Endothelial cell of umbilical vein (primary cell): ENCODE measurements around the gene DBF4. TPM values are rescaled to one million over a fixed set of nuclear protein-coding genes. Genes with fewer than 3 reads are reported as not detected.
"Not testable (repeated sequence)": the region's sequence is repeated elsewhere in the genome, so short reads cannot be mapped to it uniquely, and the experiment has no call there.

ENCODE experiments used
- BruUV-seq: library from RNA; stranded (reverse); fragments of 400-500 nt; replicated peaks from 2 replicates; lab custom pipeline; 2021; lab: Mats Ljungman, UMichigan
- CTCF ChIA-PET: fragments of 300-600, 350-600 bp; sonication (Branson Sonifier 250); formaldehyde crosslinking; loops from one replicate; lab custom pipeline; 2021; ENCODE audit warnings: antibody characterized with exemption, inconsistent platforms; lab: Charles Lee
- POLR2A ChIA-PET: fragments of 300-600, 350-600 bp; sonication (Branson Sonifier 250); formaldehyde crosslinking; loops from one replicate; lab custom pipeline; 2021; ENCODE audit warnings: antibody characterized with exemption, inconsistent platforms; lab: Charles Lee
- DNase-seq: peaks from one replicate; pipeline ENCODE4 v3.0.0-alpha.2; 2011; ENCODE audit warnings: low read depth, low spot score
- FAIRE-seq: peaks from 2 replicates; lab custom pipeline; 2011; peaks lifted over from hg19 to GRCh38; lab: Jason Lieb, UNC
- H2AFZ ChIP-seq: 2 replicates; pipeline ENCODE4 v1.6.0; 2012; ENCODE audit warnings: low read depth, low read length, control low read depth, inconsistent platforms
- H3K27ac ChIP-seq: 2 replicates; pipeline ENCODE4 v1.5.1; 2011; ENCODE audit warnings: low read depth, mild to moderate bottlenecking, control low read depth, low read length, moderate library complexity; ENCODE audit not compliant: insufficient read depth
- H3K27me3 ChIP-seq, 2 experiments: 2 replicates each; pipeline versions ENCODE4 v1.6.0 to v1.6.1; 2011; ENCODE audit warnings: low read length in 2 of 2, mixed read lengths in 1 of 2; ENCODE audit not compliant: control insufficient read depth in 2 of 2, insufficient read depth in 2 of 2
- H3K36me3 ChIP-seq, 2 experiments: 2 replicates in 1 of 2; 3 replicates in 1 of 2; pipeline ENCODE4 v1.5.1; 2011; ENCODE audit warnings: low read length in 2 of 2, mild to moderate bottlenecking in 1 of 2, moderate library complexity in 1 of 2; ENCODE audit not compliant: control insufficient read depth in 2 of 2, insufficient read depth in 2 of 2; ENCODE audit errors: extremely low read depth in 1 of 2
- H3K4me1 ChIP-seq: 3 replicates; pipeline ENCODE4 v1.5.1; 2011; ENCODE audit warnings: mild to moderate bottlenecking, low read length; ENCODE audit not compliant: control insufficient read depth, insufficient read depth; ENCODE audit errors: extremely low read depth
- H3K4me2 ChIP-seq: 2 replicates; pipeline ENCODE4 v1.6.1; 2011; ENCODE audit warnings: low read length, control low read depth, mixed read lengths; ENCODE audit not compliant: insufficient read depth
- H3K4me3 ChIP-seq, 3 experiments: fragments of 200-600 bp in 1 of 3; sonication (generic), shearing (Covaris generic) in 1 of 3; replicated peaks in 1 of 3; 2 replicates each; pipeline ENCODE4 v1.5.1; 2011 to 2016; ENCODE audit warnings: control low read depth in 3 of 3, low read length in 3 of 3, mild to moderate bottlenecking in 2 of 3, inconsistent platforms in 1 of 3, low read depth in 1 of 3, moderate library complexity in 1 of 3; ENCODE audit not compliant: insufficient read depth in 1 of 3
- H3K79me2 ChIP-seq: 2 replicates; pipeline ENCODE4 v1.6.0; 2012; ENCODE audit warnings: low read length, inconsistent platforms; ENCODE audit not compliant: control insufficient read depth, insufficient read depth
- H3K9ac ChIP-seq: replicated peaks from 2 replicates; pipeline ENCODE3; 2011; ENCODE audit warnings: low read length, control low read depth; ENCODE audit not compliant: insufficient read depth; ENCODE audit errors: extremely low read depth
- H3K9me1 ChIP-seq: replicated peaks from 3 replicates; pipeline ENCODE4 v1.6.0; 2011; ENCODE audit warnings: mild to moderate bottlenecking, low read length; ENCODE audit not compliant: control insufficient read depth, insufficient read depth; ENCODE audit errors: extremely low read depth
- H3K9me3 ChIP-seq: replicated peaks from 2 replicates; pipeline ENCODE4 v1.5.1; 2012; ENCODE audit warnings: low read length, inconsistent platforms; ENCODE audit not compliant: control insufficient read depth, insufficient read depth
- H4K20me1 ChIP-seq: replicated peaks from 2 replicates; pipeline ENCODE3; 2011; ENCODE audit warnings: mild to moderate bottlenecking, low read length; ENCODE audit not compliant: control insufficient read depth, insufficient read depth; ENCODE audit errors: extremely low read depth
- CTCF ChIP-seq, 2 donors: IDR thresholded peaks; 1 replicate in 1 of 2; 2 replicates in 1 of 2; pipeline ENCODE4 v1.5.1; 2011; ENCODE audit warnings: low read length in 2 of 2, mild to moderate bottlenecking in 2 of 2, moderate library complexity in 2 of 2, control low read depth in 1 of 2, inconsistent platforms in 1 of 2, low read depth in 1 of 2; ENCODE audit not compliant: insufficient read depth in 1 of 2; ENCODE audit errors: extremely low read depth in 1 of 2
- FOS ChIP-seq: IDR thresholded peaks from 2 replicates; pipeline ENCODE4 v1.6.1; 2011; ENCODE audit warnings: mild to moderate bottlenecking, low read length, moderate library complexity, borderline replicate concordance; ENCODE audit not compliant: insufficient read depth
- JUN ChIP-seq: IDR thresholded peaks from 2 replicates; pipeline ENCODE4 v1.6.1; 2011; ENCODE audit warnings: borderline replicate concordance, low read depth; ENCODE audit not compliant: insufficient read length, insufficient read depth
- POLR2A ChIP-seq: IDR thresholded peaks from 2 replicates; pipeline ENCODE4 v1.6.1; 2012; ENCODE audit warnings: low read depth, mild to moderate bottlenecking, control low read depth, low read length
- dilution Hi-C: fragments of 300-500 bp; cut with MboI; formaldehyde crosslinking; loops from one replicate; pipeline ENCODE4 v1.15.0; 2019; ENCODE audit warnings: low sequenced_read_pairs; ENCODE audit not compliant: extremely low pct_ligation_motif_present
- intact Hi-C: fragments of 100-400 bp; cut with micrococcal nuclease; formaldehyde crosslinking; loops from one replicate; pipeline ENCODE4 v1.10.0; 2022
- polyA plus RNA-seq, 4 experiments: library from polyadenylated mRNA; depleted of rRNA in 3 of 4; stranded (reverse) in 3 of 4; unstranded in 1 of 4; fragments of >200 nt; gene quantifications; 2 replicates each; pipeline versions ENCODE4 v1.2.1 to v1.2.3, GENCODE V29; 2011 to 2012; ENCODE audit warnings: missing spikeins in 1 of 4
- total RNA-seq: library from RNA; stranded (reverse); gene quantifications from 2 replicates; pipeline ENCODE4 v1.2.3, GENCODE V29; 2021
- TF ChIP-seq, protein P1 (sequence below): IDR thresholded peaks from 2 replicates; pipeline ENCODE4 v1.6.1; 2011; ENCODE audit not compliant: insufficient read depth, insufficient read length

DBF4 gene
- total and polyA plus RNA-seq, 2 donors (not counting 3 experiments of a cell fraction or from before 2014, with no cell fraction given): 3.7 to 39.7 TPM

DNA sequence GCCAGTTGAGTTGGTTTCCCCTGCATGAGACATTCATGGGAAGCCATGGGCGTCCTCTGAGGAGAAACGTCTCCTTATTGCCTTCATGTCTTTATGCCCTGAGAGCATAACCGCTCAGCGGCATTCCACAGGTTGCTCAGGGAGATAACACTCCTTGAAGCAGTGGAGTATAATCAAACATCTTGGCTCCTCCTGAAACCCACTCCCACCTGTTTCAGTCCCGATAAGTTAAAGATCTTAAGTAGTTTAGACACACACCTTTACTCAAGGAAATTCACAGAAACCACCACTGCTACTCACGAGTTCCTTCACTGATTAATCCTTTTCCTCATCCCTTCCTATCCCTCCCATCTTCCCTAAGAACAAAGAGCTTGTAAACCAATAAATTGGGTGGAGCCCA is 9.8 kb upstream of the DBF4 start:
- H3K4me2 ChIP-seq, H3K9me3 ChIP-seq, dilution Hi-C loops, H2AFZ ChIP-seq, H3K9ac ChIP-seq, H3K27ac ChIP-seq, intact Hi-C loops, H3K27me3 ChIP-seq, H3K9me1 ChIP-seq, POLR2A ChIA-PET, FAIRE-seq, H3K4me3 ChIP-seq, H3K4me1 ChIP-seq, H3K36me3 ChIP-seq, BruUV-seq, H4K20me1 ChIP-seq, DNase-seq, CTCF ChIA-PET: not testable (repeated sequence)
- H3K79me2 ChIP-seq: peaks cover 10% of the 10 kb centered on the region

DNA sequence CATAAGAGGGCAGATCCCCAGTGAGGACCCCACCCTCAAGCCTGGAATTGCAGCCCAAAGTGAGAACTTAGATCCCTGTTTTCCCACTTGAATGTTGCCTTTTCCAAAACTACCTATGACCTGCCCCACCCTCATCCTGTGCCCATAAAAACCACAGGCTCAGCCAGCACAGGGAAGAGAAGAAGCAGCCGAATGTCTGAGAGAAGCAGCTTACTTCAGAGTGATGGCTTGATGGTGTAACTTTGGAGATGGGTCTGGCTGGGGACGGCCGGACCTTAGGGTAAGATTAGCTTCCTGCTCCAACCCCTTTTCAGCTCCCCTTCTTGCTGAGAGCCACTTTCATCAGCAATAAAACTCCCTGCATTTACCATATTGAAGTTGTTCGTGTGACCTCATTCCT is 5.8 kb upstream of the DBF4 start:
- DNase-seq (no peak), FAIRE-seq (no peak)
- BruUV-seq: no TSS peak
- Histone ChIP-seq H3K9ac (no peak overlapping the region), H3K27me3 (no peaks in the 10 kb centered on the region), H3K9me3 (no peaks in the 10 kb centered on the region), H4K20me1 (no peaks in the 10 kb centered on the region), H3K79me2 (peaks cover 38% of the 10 kb centered on the region), H2AFZ (no peak overlapping the region), H3K4me1 (peaks cover 9% of the 10 kb centered on the region), H3K36me3 (no peaks in the 10 kb centered on the region), H3K27ac (no peak overlapping the region), H3K4me3 (no peak overlapping the region), H3K4me2 (no peak overlapping the region), H3K9me1 (no peaks in the 10 kb centered on the region)
- intact Hi-C loops: no loop called here
- POLR2A ChIA-PET: no interaction called here
- TF ChIP-seq POLR2A (no peak), CTCF (IDR thresholded peaks at IDR 0.05; ENCODE audit: extremely low read depth in 1 of 2, insufficient read depth in 1 of 2, low read depth in 1 of 2, low read length in 2 of 2) (no peak), JUN (no peak), FOS (no peak)
- TF ChIP-seq, protein P1, sequence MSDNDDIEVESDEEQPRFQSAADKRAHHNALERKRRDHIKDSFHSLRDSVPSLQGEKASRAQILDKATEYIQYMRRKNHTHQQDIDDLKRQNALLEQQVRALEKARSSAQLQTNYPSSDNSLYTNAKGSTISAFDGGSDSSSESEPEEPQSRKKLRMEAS: no peak
- dilution Hi-C loops: no loop called here
- CTCF ChIA-PET: interaction anchor here (1.0 kb wide), 1 partner anchor 12 kb away, joined by 3 read pairs; no protein-coding TSS in a partner anchor
